ENCODE data around the gene ARTN. TPM values are rescaled to one million over a fixed set of nuclear protein-coding genes. Genes with fewer than 3 reads are reported as not detected.
A peak's percentile ranks its signal among the peaks of the same experiment; 100 is the strongest.

ARTN gene
- total RNA-seq, 2 donors from 2014 or later, result 0.25 TPM; not detected in 1

DNA sequence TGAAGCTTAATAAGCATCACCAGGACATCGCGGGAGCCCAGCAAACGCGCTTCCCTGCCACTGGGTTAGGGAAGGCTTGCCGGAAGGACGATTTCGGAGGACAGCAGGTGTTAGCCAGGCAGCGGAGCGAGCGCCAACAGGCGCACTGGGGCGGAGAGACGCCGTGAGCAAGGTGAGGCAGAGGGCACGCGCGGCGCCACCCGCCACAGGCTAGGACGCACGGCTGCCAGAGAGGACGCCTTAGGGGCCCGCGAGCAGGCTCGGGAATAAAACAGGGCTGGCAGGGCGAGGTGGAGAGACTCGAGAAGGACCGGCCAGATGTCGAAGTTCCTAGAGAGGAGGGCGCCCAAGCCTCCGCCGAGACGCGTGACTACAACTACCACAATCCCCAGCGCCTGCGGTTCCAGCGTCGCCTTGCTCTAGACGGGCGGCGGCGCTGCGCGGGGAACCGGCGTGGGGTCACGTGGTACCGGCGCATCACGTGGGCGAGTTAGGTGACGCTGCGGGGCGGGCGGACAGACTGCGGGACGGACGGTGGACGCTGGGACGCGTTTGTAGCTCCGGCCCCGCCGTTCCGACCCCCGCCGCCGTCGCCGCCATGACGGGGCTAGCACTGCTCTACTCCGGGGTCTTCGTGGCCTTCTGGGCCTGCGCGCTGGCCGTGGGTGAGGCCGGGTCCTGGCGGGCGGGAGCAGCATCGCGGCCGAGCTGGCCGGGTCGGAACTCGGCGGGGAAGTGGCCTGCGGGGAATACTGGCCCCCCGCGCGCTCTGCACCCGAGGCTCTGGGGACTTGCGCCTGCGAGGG is 41.0 kb downstream of the ARTN start, which contains the start of gene ATP6V0B:
Gene ATP6V0B, plus strand, starts transcription at position 518 of the 806 bp plus-strand sequence. Its CDS starts 81 bp downstream, at position 599.
- H3K27ac Mint-ChIP-seq, result peak within 1 kb of the TSS; percentile 91
- ATAC-seq, result peak; percentile 78 to 84
- H3K9me3 Mint-ChIP-seq, result no peaks in the 10 kb centered on the region
- H3K36me3 Mint-ChIP-seq, result peaks cover 29 to 45% of the 10 kb centered on the region in 2 donors
- DNase-seq (ENCODE audit: low spot score in 2 of 2), result peak; percentile 94 to 95

DNA sequence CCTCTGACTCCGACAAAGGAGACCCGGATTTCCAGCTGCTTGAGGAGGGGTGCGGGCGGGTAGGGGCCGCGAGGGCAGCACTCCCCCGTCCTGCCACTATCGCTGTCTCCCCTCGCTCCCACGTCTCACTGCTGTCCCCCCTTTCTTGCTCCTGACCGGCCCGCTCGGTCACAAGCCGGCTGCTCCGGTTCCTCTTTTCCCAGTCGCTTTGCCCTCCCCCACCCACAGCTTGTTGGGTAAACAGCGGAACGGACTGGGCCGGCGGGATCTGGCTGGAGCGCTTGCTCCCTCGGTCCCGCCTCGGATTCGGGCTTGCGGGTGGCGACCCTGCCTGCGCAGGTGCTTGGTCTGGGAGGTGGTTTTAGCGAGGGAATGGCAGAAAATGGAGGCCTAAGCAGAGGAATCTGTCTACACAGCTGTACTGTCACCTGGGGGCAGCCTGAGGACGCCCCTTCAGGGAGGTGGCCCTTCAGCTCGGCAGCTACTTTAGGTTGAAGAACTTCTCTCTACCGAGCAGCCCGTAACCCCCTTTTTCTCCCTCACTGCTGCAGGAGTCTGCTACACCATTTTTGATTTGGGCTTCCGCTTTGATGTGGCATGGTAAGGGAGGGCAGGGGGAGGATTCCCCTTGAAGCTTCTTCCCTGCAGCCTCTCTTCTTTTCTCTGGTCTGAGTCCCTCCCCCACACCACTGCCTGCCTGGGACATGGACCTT is 41.8 kb downstream of the ARTN start:
- peak; percentile 2 to 6 for ATAC-seq
- H3K9me3 Mint-ChIP-seq, result no peaks in the 10 kb centered on the region
- H3K27ac Mint-ChIP-seq, result peak overlapping the region; percentile 65 to 91
- DNase-seq (ENCODE audit: low spot score in 2 of 2), result no peak
- peaks cover 29 to 39% of the 10 kb centered on the region in 2 donors for H3K36me3 Mint-ChIP-seq

- H3K9me3 Mint-ChIP-seq, result no peaks in the 10 kb centered on the region
- ATAC-seq (no peak), DNase-seq (ENCODE audit: low spot score in 2 of 2) (no peak)
- H3K27ac Mint-ChIP-seq, result peak overlapping the region; percentile 65 to 91
- peaks cover 29 to 43% of the 10 kb centered on the region in 2 donors for H3K36me3 Mint-ChIP-seq
These were observed 42.4 kb downstream of the ARTN start for GRCh38 chr1:43976045-43976444.

DNA sequence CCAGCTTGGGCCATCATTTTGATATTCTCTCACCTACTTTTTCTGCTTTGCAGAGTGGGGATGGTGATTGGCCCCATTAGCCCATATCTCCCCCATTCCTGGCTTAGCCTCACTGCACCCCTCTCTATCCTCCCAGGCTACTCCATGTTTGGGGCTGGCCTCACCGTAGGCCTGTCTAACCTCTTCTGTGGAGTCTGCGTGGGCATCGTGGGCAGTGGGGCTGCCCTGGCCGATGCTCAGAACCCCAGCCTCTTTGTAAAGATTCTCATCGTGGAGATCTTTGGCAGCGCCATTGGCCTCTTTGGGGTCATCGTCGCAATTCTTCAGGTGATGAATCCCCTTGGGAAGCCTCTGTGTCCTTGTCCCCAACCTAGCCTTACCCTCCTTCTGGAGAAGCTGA is 43.3 kb downstream of the ARTN start:
- ATAC-seq (no peak), DNase-seq (ENCODE audit: low spot score in 2 of 2) (no peak)
- Mint-ChIP-seq H3K27ac (no peak overlapping the region), H3K9me3 (no peaks in the 10 kb centered on the region), H3K36me3 (peaks cover 29 to 43% of the 10 kb centered on the region in 2 donors)

- no peak overlapping the region for H3K27ac Mint-ChIP-seq
- peaks cover 29 to 43% of the 10 kb centered on the region in 2 donors for H3K36me3 Mint-ChIP-seq
- no peak for DNase-seq (ENCODE audit: low spot score in 2 of 2)
- no peaks in the 10 kb centered on the region for H3K9me3 Mint-ChIP-seq
- peak in 1 of 2 donors; percentile 9 for ATAC-seq
These were observed 44.0 kb downstream of the ARTN start for GRCh38 chr1:43977376-43978263.

GRCh38 chr1:43978264-43978550 is 44.6 kb downstream of the ARTN start:
- DNase-seq (ENCODE audit: low spot score in 2 of 2) (no peak), ATAC-seq (no peak)
- Mint-ChIP-seq H3K36me3 (peaks cover 27 to 42% of the 10 kb centered on the region in 2 donors), H3K9me3 (no peaks in the 10 kb centered on the region), H3K27ac (peak overlapping the region in 1 of 2 donors; percentile 67)

DNA sequence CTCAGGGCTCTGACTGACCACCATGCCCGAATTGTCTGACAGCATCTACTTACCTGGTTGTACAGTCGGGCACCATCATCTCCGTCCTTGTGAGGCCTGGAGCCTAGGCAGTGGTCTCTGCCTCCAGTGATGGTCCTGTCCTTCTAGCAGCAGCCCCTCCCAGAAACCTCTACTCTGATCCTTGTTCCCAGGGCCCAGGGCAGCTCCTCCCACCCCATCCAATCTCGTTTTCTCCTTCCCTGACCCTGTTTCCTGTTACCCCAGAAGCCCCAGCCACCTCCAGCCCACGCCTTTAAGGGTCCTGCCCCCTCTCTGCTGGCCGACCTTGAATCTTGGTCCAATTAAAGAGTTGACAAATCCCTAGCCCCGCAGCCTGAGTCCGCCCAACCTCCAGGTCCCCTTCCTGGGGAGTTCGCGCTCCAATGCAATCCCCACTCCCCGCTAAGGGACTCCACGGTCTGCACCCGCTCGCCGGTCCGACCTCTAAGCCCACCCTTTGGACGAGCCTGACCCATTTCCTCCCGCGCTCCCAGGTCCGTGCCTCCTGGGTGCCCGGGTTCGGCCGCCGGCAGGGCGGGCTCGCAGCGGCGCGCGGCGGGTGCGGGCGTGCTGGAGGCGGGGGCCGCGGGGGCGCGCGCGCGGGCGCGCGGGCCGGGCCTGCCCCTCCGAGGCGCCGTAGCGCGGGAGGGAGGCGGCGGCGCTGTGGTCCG is 45.1 kb downstream of the ARTN start, which contains the start of gene B4GALT2:
Gene B4GALT2, plus strand, starts transcription at position 660 of the 710 bp plus-strand sequence. CDS start 1,951 bp downstream, outside the sequence.
- H3K36me3 Mint-ChIP-seq, result peaks cover 23 to 37% of the 10 kb centered on the region in 2 donors
- DNase-seq (ENCODE audit: low spot score in 2 of 2) (peak; percentile 63 to 65), ATAC-seq (peak; percentile 15)
- no peaks in the 10 kb centered on the region for H3K9me3 Mint-ChIP-seq
- peak within 1 kb of the TSS; percentile 31 to 77 for H3K27ac Mint-ChIP-seq

- Mint-ChIP-seq H3K9me3 (no peaks in the 10 kb centered on the region), H3K27ac (no peak overlapping the region), H3K36me3 (peaks cover 23 to 35% of the 10 kb centered on the region in 2 donors)
- no peak for DNase-seq (ENCODE audit: low spot score in 2 of 2)
- no peak for ATAC-seq
These were observed 45.6 kb downstream of the ARTN start for GRCh38 chr1:43979261-43979527.

- peak; percentile 2 to 28 for ATAC-seq
- peak overlapping the region; percentile 31 to 56 for H3K27ac Mint-ChIP-seq
These were observed 46.1 kb downstream of the ARTN start for GRCh38 chr1:43979528-43980254.

GRCh38 chr1:43980255-43981134 is 46.9 kb downstream of the ARTN start:
- peak overlapping the region in 1 of 2 donors; percentile 31 for H3K27ac Mint-ChIP-seq
- DNase-seq (ENCODE audit: low spot score in 2 of 2) (no peak), ATAC-seq (no peak)
- H3K9me3 Mint-ChIP-seq, result no peaks in the 10 kb centered on the region
- H3K36me3 Mint-ChIP-seq, result peaks cover 23 to 33% of the 10 kb centered on the region in 2 donors

More at GRCh38 chr1:43979528-43980254, 46.1 kb downstream of the ARTN start:
- peak in 1 of 2 donors; percentile 45 for DNase-seq (ENCODE audit: low spot score in 2 of 2)
- Mint-ChIP-seq H3K9me3 (no peaks in the 10 kb centered on the region), H3K36me3 (peaks cover 23 to 35% of the 10 kb centered on the region in 2 donors)

DNA sequence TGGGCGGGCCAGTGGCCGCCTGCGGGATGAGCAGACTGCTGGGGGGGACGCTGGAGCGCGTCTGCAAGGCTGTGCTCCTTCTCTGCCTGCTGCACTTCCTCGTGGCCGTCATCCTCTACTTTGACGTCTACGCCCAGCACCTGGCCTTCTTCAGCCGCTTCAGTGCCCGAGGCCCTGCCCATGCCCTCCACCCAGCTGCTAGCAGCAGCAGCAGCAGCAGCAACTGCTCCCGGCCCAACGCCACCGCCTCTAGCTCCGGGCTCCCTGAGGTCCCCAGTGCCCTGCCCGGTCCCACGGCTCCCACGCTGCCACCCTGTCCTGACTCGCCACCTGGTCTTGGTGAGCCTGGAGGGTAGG is 47.5 kb downstream of the ARTN start:
- no peak for DNase-seq (ENCODE audit: low spot score in 2 of 2)
- H3K27ac Mint-ChIP-seq, result no peak overlapping the region
- ATAC-seq, result no peak
- H3K9me3 Mint-ChIP-seq, result no peaks in the 10 kb centered on the region
- H3K36me3 Mint-ChIP-seq, result peaks cover 21 to 27% of the 10 kb centered on the region in 2 donors

GRCh38 chr1:43981636-43982035 is 48.0 kb downstream of the ARTN start:
- peaks cover 16 to 22% of the 10 kb centered on the region in 2 donors for H3K36me3 Mint-ChIP-seq
- H3K27ac Mint-ChIP-seq, result no peak overlapping the region

DNA sequence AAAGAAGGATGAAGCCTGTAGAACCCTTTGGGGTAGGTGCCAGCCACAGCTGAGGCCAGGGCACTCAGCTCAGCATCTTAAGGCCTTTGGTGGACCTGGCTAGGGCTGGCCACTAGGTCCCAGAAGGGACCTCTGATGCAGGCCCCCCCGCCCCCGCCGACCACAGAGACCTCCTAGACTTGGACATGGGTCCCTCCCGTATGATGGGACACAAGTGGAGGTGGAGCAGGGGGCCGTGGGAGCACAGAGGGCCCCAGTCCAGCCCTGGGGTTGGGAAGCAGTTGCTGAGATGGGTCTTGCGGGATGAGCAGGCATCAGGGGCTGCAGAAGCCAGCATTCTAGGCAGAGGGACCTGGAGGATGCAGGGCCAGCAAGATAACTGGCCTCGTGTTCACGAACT is 48.6 kb downstream of the ARTN start:
- DNase-seq (ENCODE audit: low spot score in 2 of 2) (no peak), ATAC-seq (no peak)
- H3K27ac Mint-ChIP-seq, result no peak overlapping the region
- peaks cover 10 to 16% of the 10 kb centered on the region in 2 donors for H3K36me3 Mint-ChIP-seq
- H3K9me3 Mint-ChIP-seq, result no peaks in the 10 kb centered on the region

More at GRCh38 chr1:43981636-43982035, 48.0 kb downstream of the ARTN start:
- no peaks in the 10 kb centered on the region for H3K9me3 Mint-ChIP-seq
- no peak for ATAC-seq
- no peak for DNase-seq (ENCODE audit: low spot score in 2 of 2)

DNA sequence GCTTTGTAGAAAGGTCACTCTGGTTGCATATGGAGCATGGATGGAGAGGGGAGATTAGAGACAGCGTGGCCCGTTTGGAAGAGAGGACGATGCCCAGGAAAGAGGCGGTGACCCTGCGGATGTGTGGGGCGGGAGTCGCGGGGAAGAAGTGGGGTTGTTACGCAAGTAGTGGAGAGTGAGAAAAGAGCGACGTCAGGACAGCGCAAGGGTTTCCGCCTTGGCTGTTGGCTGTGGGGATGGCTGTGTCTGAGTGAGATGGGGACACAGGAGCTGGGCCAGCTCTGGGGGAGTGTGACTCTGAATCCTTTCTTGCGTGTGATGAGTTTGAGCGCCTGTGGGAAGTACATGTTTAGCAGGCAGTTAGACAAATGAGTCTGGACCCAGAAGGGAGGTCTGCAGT is 49.2 kb downstream of the ARTN start:
- no peak for DNase-seq (ENCODE audit: low spot score in 2 of 2)

More for the DNA sequence above, 49.2 kb downstream of the ARTN start:
- no peaks in the 10 kb centered on the region for H3K9me3 Mint-ChIP-seq
- peak overlapping the region in 1 of 2 donors; percentile 7 for H3K27ac Mint-ChIP-seq
- peaks cover 4 to 10% of the 10 kb centered on the region in 2 donors for H3K36me3 Mint-ChIP-seq
- ATAC-seq, result no peak
